ENCODE data around the gene MARK4.

Gene MARK4

GRCh38 chr19:45348367-45349125 is 97.5 kb downstream of the MARK4 start:
- no peak for TF ChIP-seq CTCF (IDR thresholded peaks at IDR 0.05; ENCODE audit: low read depth, low read length)
- no peak overlapping the region for H3K4me3 ChIP-seq (ENCODE audit: low read depth, low read length)

GRCh38 chr19:45349126-45349415 is 98.0 kb downstream of the MARK4 start:
- TF ChIP-seq CTCF (IDR thresholded peaks at IDR 0.05; ENCODE audit: low read depth, low read length): no peak
- H3K4me3 ChIP-seq (ENCODE audit: low read depth, low read length): no peak overlapping the region

- no peak for TF ChIP-seq CTCF (IDR thresholded peaks at IDR 0.05; ENCODE audit: low read depth, low read length)
- H3K4me3 ChIP-seq (ENCODE audit: low read depth, low read length): no peak overlapping the region
These were observed 98.4 kb downstream of the MARK4 start for GRCh38 chr19:45349430-45349941.

- no peak overlapping the region for H3K4me3 ChIP-seq (ENCODE audit: low read depth, low read length)
- TF ChIP-seq CTCF (IDR thresholded peaks at IDR 0.05; ENCODE audit: low read depth, low read length): no peak
These were observed 99.5 kb downstream of the MARK4 start for GRCh38 chr19:45350477-45351058.

- no peak overlapping the region for H3K4me3 ChIP-seq (ENCODE audit: low read depth, low read length)
- no peak for TF ChIP-seq CTCF (IDR thresholded peaks at IDR 0.05; ENCODE audit: low read depth, low read length)
These were observed 100.4 kb downstream of the MARK4 start for GRCh38 chr19:45351401-45351952.

GRCh38 chr19:45352062-45352461 is 101.0 kb downstream of the MARK4 start:
- H3K4me3 ChIP-seq (ENCODE audit: low read depth, low read length): no peak overlapping the region
- no peak for TF ChIP-seq CTCF (IDR thresholded peaks at IDR 0.05; ENCODE audit: low read depth, low read length)

GRCh38 chr19:45352471-45352870 is 101.4 kb downstream of the MARK4 start:
- H3K4me3 ChIP-seq (ENCODE audit: low read depth, low read length): no peak overlapping the region
- TF ChIP-seq CTCF (IDR thresholded peaks at IDR 0.05; ENCODE audit: low read depth, low read length): no peak
